Testis (tissue), 3 donors: ENCODE measurements around the gene NUP85. TPM values are rescaled to one million over a fixed set of nuclear protein-coding genes. Genes with fewer than 3 reads are reported as not detected.

Source experiments
- DNase-seq: peaks from one replicate; pipeline ENCODE4 v3.0.0-alpha.2; 2019
- H3K27ac ChIP-seq, 2 donors: fragments of 200-600 bp; sonication (generic); one replicate each; pipeline ENCODE4 v1.5.1; 2019
- H3K27me3 ChIP-seq: fragments of 200-600 bp; sonication (generic); one replicate; pipeline ENCODE4 v1.5.1; 2019
- H3K36me3 ChIP-seq: fragments of 200-600 bp; sonication (generic); one replicate; pipeline ENCODE4 v1.5.1; 2017; ENCODE audit warnings: low read depth; ENCODE audit errors: missing control alignments
- H3K4me1 ChIP-seq: fragments of 200-600 bp; sonication (generic); one replicate; pipeline ENCODE4 v1.5.1; 2019
- H3K4me3 ChIP-seq, 2 donors: fragments of 200-600 bp; sonication (generic); one replicate each; pipeline ENCODE4 v1.5.1; 2017 to 2019
- H3K9me3 ChIP-seq: fragments of 200-600 bp; sonication (generic); one replicate; pipeline ENCODE4 v1.5.1; 2017
- POLR2A ChIP-seq: fragments of 450-650 bp; IDR thresholded peaks from one replicate; pipeline ENCODE4 v1.6.1; 2017; ENCODE audit warnings: antibody characterized with exemption, mild to moderate bottlenecking, moderate library complexity
- WGBS, 2 donors: methylation state at CpG; one replicate each; pipeline ENCODE4 v1.1.5; 2018; 5-methylcytosine and 5-hydroxymethylcytosine counted together
- intact Hi-C: fragments of 100-400 bp; cut with DNase I; formaldehyde crosslinking; loops from one replicate; pipeline ENCODE4 v1.15.1; 2023; ENCODE audit warnings: low total_unique reads
- polyA plus RNA-seq: library from polyadenylated mRNA; stranded (reverse); fragments of 350-450 nt; fragmentation: Illumina TruSeq; extraction: RNeasy Lipid Tissue Mini Kit (QIAGEN cat#74804); gene quantifications from one replicate; pipeline ENCODE4 v1.2.3, GENCODE V29; 2014; ENCODE audit warnings: low read depth, low replicate concordance; ENCODE audit not compliant: insufficient read depth
- total RNA-seq, 2 donors: library from RNA; depleted of rRNA; stranded (reverse); fragments of >200 nt; gene quantifications; one replicate each; pipeline ENCODE4 v1.2.3, GENCODE V29; 2016
- TF ChIP-seq, protein P1 (sequence below), 3 experiments: fragments of 450-650 bp in 2 of 3; fragments of 200-600 bp in 1 of 3; sonication (generic) in 1 of 3; IDR thresholded peaks; one replicate each; pipeline ENCODE4 v1.5.1; 2016 to 2019; ENCODE audit warnings: antibody characterized with exemption in 3 of 3, mild to moderate bottlenecking in 2 of 3, moderate library complexity in 1 of 3

Gene NUP85
- total and polyA plus RNA-seq, 3 donors from 2014 or later: 52.6 to 76.1 (median 57.8) TPM

DNA sequence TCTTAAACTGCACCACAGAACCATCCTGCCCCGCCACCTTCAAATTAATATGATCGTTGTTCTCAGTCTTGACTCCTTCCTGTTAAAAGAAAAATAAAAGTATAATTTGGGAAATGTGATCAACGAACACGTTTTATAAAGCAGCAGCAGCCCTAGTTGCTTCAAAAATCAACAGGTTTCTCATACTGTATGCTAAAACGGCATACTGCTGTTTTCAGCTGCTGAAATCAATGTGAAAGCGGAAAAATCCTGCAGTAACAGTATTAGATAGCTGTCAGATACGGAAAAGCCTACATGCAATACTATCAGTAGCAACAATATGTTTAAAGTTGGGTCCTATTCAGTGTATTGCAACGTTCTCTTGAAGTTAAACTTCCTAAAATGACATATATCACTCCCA lies 24.4 kb upstream of the NUP85 start:
- DNase-seq: no peak
- Histone ChIP-seq H3K27me3 (no peaks in the 10 kb centered on the region), H3K36me3 (no peaks in the 10 kb centered on the region), H3K4me3 (peak overlapping the region; percentile 95 to 99), H3K4me1 (peaks cover 25% of the 10 kb centered on the region), H3K27ac (peak overlapping the region; percentile 94 to 100), H3K9me3 (no peaks in the 10 kb centered on the region)
- intact Hi-C loops: no loop called here
- 5 to 7% methylated on average over 8 of the region's 8 CpGs for WGBS, 2 donors
- TF ChIP-seq, protein P1, sequence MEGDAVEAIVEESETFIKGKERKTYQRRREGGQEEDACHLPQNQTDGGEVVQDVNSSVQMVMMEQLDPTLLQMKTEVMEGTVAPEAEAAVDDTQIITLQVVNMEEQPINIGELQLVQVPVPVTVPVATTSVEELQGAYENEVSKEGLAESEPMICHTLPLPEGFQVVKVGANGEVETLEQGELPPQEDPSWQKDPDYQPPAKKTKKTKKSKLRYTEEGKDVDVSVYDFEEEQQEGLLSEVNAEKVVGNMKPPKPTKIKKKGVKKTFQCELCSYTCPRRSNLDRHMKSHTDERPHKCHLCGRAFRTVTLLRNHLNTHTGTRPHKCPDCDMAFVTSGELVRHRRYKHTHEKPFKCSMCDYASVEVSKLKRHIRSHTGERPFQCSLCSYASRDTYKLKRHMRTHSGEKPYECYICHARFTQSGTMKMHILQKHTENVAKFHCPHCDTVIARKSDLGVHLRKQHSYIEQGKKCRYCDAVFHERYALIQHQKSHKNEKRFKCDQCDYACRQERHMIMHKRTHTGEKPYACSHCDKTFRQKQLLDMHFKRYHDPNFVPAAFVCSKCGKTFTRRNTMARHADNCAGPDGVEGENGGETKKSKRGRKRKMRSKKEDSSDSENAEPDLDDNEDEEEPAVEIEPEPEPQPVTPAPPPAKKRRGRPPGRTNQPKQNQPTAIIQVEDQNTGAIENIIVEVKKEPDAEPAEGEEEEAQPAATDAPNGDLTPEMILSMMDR (IDR thresholded peaks at IDR 0.05): no peak
- TF ChIP-seq POLR2A: no peak

DNA sequence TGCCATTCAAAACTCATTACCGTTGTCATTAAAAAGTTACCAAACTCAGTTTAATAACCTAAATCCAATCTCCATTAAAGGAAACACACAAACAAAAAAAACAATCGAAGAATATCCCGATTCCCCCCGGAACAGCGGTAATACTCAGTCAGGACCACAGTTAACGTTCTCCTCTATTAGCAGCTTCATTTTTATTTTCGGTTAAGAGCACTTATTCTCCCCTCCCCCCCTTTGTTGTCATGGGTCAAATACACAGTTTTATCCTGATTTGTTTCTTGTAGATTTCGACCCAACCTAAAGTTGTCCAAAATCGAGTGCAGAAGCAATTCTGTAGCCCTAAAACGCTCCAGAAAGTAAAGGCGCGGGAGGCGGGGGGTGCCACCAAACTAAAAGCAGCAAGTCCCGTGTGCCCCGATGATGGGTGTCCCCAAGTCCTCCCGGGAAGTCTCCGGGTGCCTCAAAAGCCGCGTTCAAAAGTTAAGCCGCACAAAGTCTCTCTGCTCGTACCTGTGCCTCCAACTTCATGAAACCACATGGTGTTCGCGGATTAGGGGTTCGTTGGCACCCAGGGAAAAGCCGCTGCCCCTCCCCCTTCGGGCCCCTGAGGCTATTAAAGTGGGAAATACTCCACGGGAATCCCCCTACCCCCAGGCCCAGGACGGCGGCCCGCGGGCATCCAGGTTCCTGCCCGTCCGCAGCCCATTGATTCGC lies 23.7 kb upstream of the NUP85 start:
- DNase-seq: peak; percentile 53
- Histone ChIP-seq H3K27me3 (no peaks in the 10 kb centered on the region), H3K27ac (peak overlapping the region; percentile 94 to 100), H3K9me3 (no peaks in the 10 kb centered on the region), H3K36me3 (no peaks in the 10 kb centered on the region), H3K4me1 (peaks cover 25% of the 10 kb centered on the region), H3K4me3 (peak overlapping the region; percentile 95 to 99)
- TF ChIP-seq, protein P1 (IDR thresholded peaks at IDR 0.05): no peak
- no peak for TF ChIP-seq POLR2A
- WGBS, 2 donors: 0% methylated on average over 23 to 34 of the region's 34 CpGs
- intact Hi-C loops: no loop called here

DNA sequence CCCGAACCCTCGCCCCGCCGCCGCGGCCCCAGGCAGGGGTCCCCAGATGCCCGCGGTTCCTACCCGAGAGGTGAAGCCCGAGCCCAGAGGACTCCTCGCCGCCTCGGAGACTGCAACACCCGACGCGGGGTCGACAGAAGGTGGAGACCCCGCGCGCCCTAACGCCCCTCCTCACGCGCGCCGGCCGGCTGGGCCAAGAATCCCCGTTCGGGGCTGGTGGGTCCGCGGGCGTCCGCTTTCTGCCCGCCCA lies 23.2 kb upstream of the NUP85 start:
- TF ChIP-seq, protein P1 (IDR thresholded peaks at IDR 0.05): no peak
- no peak for TF ChIP-seq POLR2A
- WGBS, 2 donors: 0% methylated on average over 33 of the region's 33 CpGs; no CpG with 5 or more reads in 1 of the 2 donors
- H3K27ac ChIP-seq: peak overlapping the region; percentile 94 to 100
- peak overlapping the region; percentile 95 to 99 for H3K4me3 ChIP-seq
- peaks cover 25% of the 10 kb centered on the region for H3K4me1 ChIP-seq
- H3K9me3 ChIP-seq: no peaks in the 10 kb centered on the region
- H3K27me3 ChIP-seq: no peaks in the 10 kb centered on the region
- intact Hi-C loops: no loop called here
- DNase-seq: no peak
- H3K36me3 ChIP-seq: no peaks in the 10 kb centered on the region

DNA sequence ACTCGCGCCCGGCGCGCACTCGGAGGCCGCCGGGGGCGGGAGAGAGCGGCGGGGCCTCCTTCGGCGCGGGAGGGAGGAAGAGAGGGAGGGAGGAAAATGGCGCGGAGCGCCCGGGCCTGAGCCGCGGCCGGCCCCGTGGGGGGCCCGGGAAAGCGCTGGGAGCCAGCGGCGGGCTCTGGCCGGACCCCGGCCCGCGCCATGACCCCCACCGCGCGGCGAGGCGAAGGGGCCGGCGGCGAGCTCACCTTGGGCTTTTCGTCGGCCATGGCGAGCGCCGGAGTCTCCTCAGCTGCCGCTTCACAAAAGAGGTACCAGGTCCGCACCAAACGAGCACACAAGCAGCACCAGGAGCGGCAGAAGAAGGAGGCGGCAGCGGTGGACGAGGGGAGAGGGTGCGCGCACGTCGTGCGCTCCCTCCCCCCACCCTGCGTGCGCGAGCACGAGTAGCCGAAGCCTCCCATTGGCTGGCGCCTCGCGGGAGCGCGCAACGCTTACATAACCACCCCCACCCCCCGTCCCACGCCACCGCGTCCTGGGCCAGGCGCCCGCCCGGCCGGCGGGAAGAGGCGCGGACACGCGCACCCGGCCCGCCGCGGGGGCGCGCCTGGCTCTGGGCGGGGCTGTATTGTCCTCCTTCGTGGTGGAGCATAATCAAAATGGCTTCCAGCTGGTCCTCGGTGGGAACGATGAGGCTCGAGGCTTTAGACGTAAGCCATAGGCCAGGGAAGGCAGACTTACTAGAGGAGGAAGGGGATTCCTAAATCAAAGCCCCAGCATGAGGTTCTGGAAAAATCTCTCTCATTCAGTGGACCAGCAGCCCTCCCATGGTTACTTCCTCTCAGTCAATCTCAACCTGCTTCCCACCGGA lies 22.7 kb upstream of the NUP85 start, which contains the start of gene SUMO2:
Gene SUMO2, minus strand, starts transcription at position 391 of the 868 bp plus-strand sequence. Its CDS starts 125 bp downstream, at position 266.
- Histone ChIP-seq H3K36me3 (no peaks in the 10 kb centered on the region), H3K4me3 (peak within 1 kb of the TSS; percentile 95 to 99), H3K27ac (peak within 1 kb of the TSS; percentile 94 to 100), H3K27me3 (no peaks in the 10 kb centered on the region), H3K9me3 (no peaks in the 10 kb centered on the region), H3K4me1 (peaks cover 25% of the 10 kb centered on the region)
- peak; percentile 96 for DNase-seq
- intact Hi-C loops: no loop called here
- TF ChIP-seq, protein P1 (IDR thresholded peaks at IDR 0.05): peak in 1 of 3 experiments; percentile 9
- TF ChIP-seq POLR2A: peak; percentile 24
- WGBS, 2 donors: 1 to 17% methylated on average over 4 to 62 of the region's 92 CpGs
